ENCODE results near the gene NTMT1.

The NTMT1 gene

DNA sequence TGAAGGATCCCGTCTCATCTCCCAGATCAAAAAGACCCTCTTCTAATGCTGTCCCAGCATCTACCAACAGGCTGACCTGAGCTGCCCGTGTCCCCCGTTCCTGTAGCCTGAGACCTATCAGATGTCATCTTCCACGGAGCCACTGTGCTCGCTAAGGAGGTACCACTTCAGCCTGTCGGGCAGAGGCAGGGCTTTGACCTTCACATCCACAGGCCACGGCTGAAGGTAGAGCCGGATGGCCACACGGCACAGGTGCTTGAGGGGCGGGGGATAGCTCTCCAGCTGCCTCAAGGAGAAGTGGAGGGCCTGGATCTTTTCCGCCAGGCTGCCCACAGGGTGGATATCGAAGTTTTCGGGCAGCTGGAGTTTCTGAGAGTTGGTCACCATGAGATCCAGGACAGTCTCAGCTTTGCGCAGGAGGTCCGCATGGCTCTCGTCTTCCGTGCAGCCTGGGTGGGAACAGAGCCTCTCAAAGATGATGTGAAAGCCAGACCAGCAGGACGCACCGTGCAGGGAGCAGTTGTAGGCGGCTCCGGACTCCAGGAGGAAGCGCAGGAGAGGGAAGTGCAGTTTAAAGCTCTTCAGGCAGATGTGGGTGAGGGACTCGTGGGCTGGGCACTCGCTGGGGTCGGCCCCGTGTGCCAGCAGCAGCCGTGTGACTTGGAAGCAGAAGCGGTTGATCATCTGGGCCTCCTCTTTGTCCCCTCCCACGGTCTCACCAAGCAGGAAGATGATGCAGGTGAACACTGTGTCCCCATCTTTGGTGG is 11.9 kb downstream of the NTMT1 start:
- DNase-seq: no peak

DNA sequence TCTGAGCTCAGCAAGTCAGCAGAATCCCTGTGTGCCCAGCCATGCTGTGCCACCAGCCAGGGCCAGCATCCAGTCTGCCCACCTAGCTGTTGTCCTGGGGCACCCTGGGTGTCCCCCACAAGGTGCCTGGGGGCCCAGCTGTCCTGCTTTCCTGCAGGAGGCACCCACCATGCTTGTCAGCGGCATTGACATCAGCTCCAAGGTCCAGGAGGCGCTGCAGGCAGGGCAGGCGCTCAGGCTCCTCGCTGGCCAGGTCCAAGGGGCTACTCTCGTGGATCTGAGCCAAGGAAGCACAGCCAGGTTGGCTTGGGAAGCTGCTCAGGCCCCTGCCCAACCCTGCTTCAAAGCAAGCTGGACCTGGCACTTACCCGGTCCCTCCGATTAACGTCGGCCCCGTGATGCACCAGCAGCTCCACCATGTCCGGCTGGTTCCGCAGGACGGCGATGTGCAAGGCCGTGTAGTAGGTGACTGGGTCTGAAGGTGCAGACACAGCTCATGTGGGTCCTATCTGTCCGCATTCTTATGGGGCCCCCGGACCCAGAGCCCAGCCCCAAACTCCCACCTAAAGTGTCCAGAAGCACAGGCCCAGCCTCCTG is 13.2 kb downstream of the NTMT1 start:
- no peak for DNase-seq

DNA sequence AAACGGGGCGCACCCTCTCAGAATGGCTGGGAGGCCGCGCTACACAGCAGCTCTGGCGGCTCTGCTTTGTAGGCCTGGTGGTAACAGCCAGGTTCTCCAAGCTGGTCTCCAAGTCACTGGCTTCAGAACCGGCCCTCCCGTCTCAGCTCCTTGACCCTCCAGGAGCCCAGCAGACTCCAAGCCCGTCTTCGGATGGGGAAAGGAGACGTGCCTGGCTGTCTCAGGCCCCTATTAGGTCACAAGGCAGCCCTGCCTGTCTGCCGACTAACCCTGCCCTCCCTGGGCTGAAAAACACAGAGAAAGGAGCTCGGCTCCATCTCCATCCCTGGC is 13.8 kb downstream of the NTMT1 start:
- DNase-seq: no peak

DNA sequence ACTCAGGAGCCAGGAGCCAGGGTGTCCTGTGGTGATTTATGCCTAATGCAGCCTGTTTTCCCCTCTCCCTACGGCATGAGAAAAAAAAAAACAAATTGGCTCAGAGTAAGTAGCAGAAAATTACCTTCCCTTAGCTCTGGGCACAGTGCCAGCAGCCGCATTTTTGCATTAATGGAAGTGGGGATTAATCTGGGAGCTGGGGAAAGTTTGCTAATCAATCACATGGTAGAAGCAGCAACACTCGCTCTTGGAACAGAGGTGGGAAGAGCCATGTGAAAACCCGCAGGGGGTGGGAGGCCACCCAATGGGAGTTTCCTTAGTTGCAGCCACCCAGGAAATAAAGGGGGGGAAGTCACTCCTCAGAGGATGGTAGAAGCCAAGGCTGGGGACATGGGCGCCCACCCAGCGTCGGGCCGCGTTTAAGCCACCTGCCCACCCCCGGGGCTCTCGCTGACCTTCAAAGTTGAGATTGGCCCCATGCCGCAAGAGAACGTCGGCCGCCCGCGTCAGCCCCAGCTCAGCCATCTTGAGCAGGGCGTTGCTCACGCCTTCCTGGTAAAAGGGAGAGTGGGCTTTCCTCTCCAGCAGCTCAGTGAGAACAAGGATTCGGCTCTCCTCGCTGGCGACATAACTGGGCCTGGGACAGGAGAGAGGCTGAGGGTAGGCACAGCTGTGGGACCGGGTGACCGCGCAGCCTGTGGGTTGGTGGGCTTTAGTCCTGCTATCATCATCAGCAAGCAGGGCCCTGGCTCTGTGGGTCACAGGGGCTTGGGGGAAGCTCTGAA is 14.3 kb downstream of the NTMT1 start:
- DNase-seq: no peak

DNA sequence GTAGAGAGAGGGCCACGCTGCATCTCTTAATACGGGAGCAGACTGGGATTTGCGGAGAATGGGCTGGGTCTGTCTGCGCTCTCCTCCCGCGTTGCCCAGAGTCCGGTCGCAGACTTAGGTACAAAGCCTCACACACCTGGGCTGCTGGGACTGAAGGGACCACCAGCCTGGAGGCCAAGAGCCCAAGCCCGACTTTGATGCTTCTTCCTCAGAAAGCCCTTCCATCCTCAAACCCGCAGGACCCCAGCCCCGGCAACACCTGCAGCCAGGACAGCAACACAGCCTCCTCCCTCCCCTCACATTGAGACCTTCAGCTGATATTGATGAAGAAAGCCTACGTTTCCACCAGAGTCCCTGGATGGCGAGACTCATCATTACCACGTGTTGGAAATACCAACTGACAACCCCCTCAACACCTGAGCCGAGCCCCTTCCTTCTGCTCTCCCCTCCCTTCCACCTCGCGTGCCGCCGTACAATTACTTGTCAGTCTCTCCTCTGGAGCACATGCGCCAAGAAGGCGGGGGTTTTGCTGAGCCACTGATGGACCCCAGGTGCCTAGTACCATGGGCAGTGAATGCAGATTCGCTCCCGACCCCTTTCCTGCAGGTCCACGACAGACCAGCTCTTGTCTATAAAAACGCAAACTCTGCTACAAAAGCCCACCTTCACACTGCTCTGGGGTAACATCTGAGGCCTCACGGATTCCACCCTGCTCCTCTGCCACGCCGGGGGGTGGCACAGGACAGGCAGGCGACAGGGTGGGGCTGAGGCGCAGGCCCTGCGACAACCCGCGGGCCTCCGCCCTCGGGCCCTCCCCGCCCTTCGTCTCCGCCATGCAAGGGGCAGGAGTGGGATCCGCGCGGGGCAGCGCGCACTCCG is 15.1 kb downstream of the NTMT1 start:
- DNase-seq: no peak

DNA sequence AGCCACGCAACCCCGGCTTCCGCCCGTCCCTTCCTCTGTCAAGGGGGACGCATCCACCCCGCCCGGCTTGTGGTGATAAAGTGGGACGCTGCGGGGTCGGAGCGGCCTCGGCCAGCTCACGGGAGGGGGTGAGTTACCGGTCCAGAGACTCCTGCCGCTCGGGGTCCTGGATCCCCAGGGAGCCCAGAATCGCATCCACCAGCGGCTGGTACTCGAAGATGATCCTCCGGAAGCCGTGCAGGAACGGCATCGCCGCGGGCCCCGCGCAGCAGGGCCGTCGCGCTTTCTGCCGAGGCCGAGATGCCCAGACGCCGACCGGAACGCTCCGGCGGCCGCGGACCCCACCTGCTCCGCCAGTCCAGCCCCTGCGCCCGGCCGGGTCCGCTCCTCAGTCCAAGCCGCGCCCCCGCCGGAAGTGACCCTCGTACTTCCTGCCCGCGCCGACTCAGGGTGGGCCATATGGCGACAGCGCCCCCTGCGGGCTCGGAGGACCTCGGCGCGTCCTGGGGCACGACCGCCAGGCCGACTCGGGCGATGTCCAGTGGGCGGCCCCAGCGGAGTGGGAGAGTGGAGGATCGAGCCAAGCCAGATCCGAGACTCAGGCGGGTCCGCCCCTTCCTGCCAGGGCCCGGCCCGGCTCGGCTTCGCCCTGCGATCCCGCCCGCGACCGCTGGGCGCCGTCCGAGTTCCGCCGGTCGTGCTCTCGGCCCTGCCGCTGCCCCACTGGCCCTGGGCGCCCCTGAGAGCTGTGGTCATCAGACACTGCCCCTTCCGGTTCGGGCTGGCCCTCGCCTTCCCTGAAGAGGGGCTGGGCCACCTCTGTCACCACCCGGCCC is 16.0 kb downstream of the NTMT1 start, which contains the start of gene ASB6:
Gene ASB6 (minus strand): TSS at position 402 of the 836 bp plus-strand sequence. CDS start 152 bp downstream, at position 250.
- DNase-seq: peak; percentile 92

DNA sequence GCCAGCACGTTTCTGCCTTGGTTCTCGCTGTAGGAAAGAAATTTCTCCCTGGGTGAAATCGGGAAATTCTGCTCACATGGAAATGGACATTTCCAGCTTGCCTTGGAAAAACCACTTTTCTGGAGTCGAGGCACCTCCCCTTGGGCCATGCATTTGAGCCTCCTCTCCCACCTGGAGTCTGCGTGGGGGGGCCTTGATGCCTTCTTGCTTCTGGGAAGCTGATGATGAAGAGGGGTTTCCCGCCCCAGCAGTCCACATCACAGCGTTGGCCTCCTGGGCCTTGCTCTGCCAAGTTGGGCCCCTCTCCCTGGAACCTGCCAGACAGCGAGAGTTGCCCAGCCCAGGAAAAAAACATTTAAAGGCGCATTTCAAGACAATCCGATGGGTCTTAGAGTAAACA is 17.7 kb downstream of the NTMT1 start:
- DNase-seq: no peak

DNA sequence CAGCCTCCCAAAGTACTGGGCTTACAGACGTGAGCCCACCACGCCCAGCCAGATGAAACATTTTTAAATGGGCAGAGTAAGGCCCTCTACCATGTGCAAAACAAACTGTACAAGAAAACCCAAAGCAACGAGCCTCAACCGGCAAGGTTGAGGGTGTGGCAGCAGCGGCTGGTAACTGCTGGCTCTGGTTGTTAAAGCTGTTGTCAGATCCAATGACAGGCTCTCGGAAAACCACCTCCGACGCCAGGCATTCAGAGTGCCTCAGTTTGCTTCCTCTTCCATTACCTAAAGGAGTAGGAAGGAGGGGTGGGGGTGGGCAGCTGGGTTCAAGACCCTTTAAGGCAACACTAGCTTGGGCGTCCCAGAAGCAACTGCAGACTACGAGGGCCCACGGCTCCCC is 18.4 kb downstream of the NTMT1 start:
- no peak for DNase-seq

DNA sequence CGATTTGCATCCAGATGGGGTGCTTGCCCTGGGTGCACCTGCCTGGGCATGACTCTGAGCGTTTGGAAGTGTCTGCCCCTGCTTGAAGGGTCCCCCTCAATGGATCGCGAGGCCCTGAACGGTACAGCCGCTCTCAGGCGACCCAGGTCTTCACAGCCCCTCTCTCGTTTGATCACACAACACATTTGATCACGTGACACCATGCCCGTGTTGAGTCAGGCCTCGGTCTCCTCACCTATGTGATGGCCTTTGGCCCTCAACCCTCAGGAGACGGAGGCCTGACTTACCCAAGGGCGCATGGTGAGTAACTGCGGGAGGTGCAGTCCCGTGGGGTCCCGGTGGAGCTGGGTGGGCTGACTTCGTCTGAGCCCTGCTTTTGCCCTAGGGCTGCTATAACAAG is 18.9 kb downstream of the NTMT1 start:
- DNase-seq: no peak

DNA sequence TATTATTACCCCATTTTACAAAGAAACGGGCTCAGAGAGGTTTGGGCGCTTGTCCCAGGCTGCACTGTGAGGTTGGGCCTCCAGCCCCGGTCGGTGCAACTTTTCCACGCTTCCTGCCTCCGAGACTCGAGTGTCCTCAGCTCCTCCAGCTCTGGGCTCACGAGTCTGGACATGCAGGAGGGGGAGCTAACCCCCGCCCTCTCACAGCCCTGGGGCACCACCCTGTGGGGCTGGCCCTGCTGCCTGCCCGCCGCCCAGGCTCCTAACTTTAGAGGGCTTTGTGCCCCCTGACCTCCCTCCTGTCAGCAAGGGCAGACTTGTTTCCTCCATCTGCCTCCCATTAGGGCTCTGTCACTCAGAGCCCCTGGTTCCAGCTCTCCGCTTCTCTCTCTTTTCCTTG is 20.3 kb downstream of the NTMT1 start:
- no peak for DNase-seq

DNA sequence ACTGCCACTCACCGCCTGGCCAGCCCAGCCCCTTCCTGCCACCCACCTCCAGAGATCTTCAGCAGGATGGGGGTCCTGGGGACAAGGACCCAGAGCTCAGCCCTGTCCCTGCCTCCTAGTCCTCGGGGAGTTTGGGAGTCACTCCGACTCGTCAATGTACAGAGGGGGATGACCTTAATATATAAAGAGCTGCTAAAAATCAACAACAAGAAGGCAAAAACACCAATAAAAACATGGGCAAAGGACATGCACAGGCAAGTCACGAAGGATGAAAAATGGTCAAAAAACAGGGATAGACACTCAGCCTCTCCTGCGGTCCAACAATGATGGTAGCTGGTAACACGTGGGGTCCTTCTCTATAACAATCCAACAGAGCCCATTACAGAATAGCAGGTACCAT is 20.7 kb downstream of the NTMT1 start:
- DNase-seq: no peak

DNA sequence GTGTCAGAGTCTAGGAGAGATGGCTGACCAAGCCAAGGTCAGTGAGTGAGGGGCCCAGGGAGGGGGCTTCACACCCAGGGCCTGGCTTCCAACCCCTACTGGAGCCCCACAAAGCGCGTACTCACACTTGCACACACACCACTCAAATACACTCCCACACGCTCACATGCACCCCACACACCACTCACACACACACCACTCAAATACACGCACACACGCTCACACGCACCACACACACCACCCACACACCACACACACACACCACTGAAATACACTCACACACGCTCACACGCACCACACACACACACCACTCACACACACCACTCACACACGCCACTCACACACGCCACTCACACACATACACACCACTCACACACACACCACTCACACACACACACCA is 21.7 kb downstream of the NTMT1 start:
- DNase-seq: no peak

DNA sequence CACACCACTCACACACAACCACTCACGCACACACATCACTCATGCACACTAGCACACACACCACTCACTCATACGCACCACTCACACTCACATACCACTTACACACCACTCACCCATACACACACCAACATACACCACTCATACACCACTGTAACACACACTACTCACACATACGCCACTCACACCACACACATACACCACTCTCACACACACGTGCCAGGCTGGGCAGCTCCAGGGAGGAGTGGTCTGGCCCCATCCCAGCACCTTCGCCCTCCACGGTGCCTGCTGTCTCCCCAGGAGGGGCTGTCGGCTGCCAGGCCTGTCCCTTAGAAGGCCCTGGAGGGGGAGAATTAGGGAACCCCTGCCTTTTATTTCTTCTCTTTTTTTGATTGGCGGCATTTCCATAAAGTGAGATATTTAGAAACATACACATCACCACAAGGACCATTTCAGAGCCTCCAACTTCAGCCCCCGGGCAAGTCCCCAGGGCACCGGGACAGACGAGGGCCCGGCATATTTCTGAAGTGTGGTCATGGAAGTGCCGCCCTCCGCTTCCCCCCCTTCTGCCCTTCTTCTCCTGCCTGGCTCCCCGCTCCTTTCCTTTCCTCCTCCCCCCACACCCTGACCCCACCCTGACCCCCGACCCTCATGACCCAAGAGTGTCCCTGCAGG is 22.3 kb downstream of the NTMT1 start:
- no peak for DNase-seq

DNA sequence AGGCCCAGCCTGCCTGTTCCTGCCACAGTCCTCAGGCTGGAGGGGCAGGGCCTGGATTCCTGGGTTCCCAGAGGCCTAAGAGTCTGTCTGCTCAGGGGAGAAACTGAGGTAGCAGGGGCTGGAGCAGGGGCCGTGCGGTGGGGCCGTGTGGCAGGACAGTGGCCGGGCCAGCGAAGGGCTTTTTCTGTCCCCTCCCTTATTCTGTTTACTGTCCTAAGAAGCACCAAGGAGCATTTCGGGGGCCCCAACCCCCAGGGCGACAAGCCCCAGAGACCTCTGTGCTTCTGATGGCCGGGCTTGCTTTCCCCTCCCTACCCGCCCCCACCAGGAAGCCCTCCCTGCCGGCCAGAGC is 22.8 kb downstream of the NTMT1 start:
- no peak for DNase-seq

DNA sequence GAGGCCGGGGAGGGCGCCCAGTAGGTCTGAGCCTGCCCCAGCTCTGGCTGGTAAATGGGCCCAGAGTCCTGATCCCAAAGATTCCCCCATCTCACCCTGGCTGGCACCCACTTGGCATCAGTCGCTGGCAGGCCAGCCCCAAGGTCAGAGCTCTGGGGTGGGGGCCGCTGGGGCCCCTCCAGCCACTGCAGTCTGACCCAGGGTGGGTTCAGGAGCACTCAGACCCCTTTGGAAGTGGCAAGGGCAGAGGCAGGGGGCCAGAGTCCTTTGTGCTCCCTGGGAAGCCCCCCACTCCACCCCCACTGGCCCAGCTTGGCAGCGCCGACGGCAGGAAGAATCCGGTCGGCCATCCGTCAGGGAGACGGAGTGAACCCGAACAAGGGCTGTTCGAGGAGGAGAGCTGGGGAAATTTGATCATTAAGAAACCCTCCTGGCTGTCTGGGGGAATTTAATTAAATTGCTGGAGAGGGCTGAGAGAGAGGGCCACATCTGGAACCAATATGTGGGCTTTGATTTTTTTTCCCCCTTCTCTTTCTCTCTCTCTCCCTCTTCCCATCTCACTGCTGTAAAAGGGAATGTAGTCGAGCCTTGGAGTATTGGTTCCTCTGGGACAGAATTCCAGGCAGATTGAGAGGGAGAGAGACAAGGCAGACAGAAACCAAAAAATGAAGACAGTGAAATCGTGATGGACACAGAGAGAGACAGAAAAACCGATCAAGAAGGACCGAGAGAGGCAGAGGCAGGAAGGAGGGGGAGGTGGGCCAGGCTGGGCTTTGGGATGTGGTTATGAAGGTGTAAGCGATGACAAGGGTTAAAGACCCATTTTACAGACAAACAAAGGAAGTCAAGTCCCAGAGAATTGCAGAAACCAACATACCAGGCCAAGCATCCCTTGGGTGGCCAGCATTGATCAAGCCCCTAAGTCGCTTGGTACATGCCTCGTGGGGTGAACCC is 24.0 kb downstream of the NTMT1 start:
- no peak for DNase-seq

DNA sequence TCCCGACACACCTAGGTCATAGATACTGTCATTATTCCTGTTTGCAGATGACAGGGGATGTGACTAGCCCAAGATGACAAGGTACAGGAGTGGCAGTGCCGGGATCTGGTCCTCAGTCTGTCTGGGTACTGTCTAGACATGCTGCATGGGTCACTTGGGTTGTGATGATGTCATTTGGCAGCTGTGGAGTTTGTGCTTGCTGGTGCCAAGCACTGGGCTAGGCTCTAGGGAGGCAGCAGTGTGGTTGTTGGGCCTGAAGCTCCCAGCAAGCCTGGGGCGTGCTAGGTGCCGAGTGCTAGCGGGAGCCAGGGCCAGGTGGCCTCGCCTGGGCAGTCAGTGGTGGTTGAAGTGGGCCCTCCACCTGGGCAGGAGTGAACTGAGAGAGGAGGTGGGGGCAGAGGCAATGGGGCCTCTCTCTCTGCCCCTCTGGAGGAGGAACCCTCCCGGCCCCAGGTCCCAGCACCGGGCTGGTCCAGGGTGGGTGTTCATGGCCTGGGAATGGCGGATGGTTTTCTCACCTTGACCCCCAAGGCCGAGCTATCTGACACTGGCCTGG is 24.8 kb downstream of the NTMT1 start:
- no peak for DNase-seq

DNA sequence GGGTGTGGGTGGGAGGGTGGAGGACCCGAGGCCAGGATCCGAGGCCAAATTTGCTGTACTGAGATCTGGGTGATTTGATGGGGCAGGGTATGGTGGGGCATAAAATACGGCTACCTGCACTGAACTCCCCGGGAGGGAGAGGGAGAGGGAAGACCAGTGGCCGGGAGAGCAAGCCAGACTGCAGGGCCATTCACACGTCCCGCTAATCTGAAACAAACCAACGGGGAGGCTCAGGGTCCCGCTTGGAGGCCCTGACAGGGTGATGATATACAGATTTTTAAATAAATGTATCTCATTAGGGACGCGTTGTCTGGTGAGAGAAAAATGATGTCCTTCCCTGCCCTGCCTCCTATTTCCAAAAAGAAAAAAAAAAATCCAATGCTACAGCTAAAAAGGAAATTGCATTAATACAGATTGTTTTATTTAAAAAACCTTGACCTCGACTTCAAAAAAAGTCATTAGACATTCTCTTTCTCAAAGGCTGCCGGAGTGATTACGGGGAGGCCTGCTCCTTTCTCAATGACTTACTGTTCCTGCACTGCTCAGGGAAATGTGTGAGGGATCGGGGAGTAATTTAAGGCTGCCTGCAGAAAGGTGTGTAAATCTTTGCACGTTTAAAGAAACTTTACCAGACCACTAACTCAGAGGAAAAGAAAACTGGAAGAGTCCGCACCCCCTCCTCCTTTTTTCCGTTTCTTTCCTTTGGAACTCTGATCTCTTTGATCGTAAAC is 28.0 kb downstream of the NTMT1 start:
- no peak for DNase-seq

DNA sequence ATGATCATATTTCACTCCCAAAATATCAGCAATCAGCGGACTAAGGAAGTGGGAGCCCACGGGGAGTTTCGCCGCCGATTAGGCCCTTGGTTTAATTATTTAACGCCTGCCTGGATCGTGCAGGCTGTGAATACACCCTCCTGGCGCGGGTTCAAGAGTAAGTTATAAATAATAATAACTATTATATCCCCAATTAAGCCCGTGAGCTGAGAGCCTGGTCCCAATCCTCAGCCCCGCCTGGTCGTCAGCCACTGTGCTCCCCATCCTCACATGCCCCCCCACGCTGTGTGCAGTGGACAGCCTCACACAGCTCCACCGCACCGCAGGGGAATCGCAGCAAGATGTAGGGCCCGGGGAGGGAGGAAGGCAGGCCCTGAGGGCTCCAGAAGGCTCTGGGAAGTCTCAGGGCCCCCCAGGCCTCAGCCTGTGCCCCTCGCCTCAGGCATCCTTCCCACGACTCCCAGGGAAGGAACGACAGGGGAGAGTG is 28.6 kb downstream of the NTMT1 start:
- no peak for DNase-seq

DNA sequence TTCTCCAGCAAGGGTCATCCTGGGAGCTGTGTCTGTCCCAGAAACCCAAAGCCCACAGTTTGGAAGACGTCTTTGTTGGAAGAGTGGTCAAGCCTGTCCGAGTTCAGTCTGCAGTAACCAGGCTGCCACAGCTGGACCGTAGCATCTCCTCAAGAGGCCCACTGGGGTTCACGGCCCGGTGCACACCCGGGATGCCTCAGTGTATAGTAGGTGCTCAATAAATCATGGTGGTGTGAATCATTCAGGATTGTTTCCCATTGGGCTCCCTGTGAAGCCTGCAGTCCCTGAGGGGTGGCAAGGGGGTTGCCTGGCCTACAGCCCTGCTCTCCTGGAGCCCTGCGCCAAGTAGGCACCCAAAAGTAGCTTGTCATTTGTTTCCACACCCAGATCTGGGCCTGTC is 29.2 kb downstream of the NTMT1 start:
- DNase-seq: no peak
